Measurements from ENCODE around the gene IL37.

IL37 gene

DNA sequence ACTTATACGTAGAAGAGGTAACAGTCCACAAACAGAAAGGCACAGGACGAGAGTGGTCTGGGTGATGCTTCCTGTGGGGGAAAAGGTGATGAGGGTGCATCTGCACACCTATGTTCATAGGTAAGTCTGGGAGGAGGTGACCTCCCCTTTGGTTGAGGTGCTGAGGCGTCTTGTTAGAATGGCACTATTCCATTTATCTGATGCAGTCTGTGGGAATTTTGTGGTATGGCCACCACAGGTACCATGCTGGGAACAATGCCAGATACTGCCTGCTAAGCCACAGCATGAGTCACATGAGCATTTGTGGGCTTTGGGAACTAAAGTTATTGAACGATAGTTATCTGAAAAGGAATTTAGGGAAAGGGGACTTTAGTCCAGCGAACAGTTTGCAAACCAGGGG lies 27.9 kb downstream of the IL37 start:
- Histone ChIP-seq H3K27me3 (no peaks in the 10 kb centered on the region), H3K4me1 (ENCODE audit: control insufficient read depth in 1 of 2, insufficient read depth in 1 of 2, low read depth in 1 of 2, low read length in 1 of 2) (no peaks in the 10 kb centered on the region), H3K4me3 (ENCODE audit: low read depth in 1 of 2, low read length in 1 of 2) (no peak overlapping the region), H3K36me3 (no peaks in the 10 kb centered on the region), H3K9me3 (no peaks in the 10 kb centered on the region), H3K27ac (no peak overlapping the region)
- TF ChIP-seq, protein P1, sequence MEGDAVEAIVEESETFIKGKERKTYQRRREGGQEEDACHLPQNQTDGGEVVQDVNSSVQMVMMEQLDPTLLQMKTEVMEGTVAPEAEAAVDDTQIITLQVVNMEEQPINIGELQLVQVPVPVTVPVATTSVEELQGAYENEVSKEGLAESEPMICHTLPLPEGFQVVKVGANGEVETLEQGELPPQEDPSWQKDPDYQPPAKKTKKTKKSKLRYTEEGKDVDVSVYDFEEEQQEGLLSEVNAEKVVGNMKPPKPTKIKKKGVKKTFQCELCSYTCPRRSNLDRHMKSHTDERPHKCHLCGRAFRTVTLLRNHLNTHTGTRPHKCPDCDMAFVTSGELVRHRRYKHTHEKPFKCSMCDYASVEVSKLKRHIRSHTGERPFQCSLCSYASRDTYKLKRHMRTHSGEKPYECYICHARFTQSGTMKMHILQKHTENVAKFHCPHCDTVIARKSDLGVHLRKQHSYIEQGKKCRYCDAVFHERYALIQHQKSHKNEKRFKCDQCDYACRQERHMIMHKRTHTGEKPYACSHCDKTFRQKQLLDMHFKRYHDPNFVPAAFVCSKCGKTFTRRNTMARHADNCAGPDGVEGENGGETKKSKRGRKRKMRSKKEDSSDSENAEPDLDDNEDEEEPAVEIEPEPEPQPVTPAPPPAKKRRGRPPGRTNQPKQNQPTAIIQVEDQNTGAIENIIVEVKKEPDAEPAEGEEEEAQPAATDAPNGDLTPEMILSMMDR (IDR thresholded peaks at IDR 0.05) = no peak

DNA sequence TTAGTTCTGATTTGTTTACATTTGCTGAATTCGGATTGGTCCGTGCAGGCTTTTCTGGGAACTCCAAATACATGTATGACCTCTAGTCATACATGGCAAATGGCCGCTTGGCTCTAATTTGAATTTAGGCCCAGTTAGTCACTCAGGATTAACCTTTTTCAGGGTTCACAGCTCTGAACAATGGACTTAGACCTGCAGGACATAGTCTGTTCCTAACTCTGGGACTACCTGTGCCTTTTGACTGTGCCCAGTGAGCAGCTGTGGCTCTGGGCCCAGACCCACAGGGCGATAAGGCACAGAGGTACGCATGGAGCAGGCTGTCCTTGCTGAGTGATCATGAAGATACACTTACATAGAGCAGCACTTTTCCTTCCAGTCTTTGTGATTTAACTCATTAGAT lies 28.5 kb downstream of the IL37 start:
- Histone ChIP-seq H3K9me3 (no peaks in the 10 kb centered on the region), H3K36me3 (no peaks in the 10 kb centered on the region), H3K27ac (no peak overlapping the region), H3K4me1 (ENCODE audit: control insufficient read depth in 1 of 2, insufficient read depth in 1 of 2, low read depth in 1 of 2, low read length in 1 of 2) (no peaks in the 10 kb centered on the region), H3K4me3 (ENCODE audit: low read depth in 1 of 2, low read length in 1 of 2) (no peak overlapping the region), H3K27me3 (no peaks in the 10 kb centered on the region)
- TF ChIP-seq, protein P1 (IDR thresholded peaks at IDR 0.05) = no peak

DNA sequence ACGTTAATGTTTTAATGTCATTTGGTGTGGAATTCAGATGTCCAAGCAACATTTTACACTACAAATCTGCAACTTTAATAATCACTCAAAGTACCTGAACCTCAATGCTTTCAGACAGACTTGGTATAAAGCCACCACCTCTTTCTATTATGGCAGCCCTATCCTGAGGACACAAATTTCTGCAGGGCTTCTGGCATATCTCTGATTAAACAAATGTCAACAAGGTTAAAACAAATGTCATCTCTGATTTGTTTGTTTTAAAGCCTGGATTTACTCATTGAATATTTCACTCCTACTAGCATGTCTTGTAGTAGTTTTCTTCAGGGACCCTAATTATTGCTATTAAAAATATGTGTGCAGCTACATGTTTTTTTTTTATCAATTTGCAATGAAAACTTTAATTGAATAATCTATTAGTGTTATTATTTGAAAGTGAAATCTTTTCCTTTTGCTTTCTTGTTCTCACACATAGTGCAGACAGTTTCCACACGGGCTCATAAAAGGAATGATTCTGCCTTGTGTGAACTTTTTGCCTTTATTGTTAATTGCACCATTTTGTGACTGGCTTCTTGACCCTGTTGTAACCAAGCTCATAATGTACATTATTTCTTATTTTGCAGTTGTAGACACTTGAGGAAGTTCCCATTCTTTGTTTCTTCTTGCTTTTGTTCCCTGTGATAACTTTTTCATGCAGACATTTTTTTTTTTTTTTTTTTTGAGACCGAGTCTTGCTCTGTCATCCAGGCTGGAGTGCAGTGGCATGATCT lies 30.1 kb downstream of the IL37 start:
- H3K27ac ChIP-seq = no peak overlapping the region
- H3K4me1 ChIP-seq (ENCODE audit: control insufficient read depth in 1 of 2, insufficient read depth in 1 of 2, low read depth in 1 of 2, low read length in 1 of 2) = no peaks in the 10 kb centered on the region
- TF ChIP-seq, protein P1 (IDR thresholded peaks at IDR 0.05) = no peak

DNA sequence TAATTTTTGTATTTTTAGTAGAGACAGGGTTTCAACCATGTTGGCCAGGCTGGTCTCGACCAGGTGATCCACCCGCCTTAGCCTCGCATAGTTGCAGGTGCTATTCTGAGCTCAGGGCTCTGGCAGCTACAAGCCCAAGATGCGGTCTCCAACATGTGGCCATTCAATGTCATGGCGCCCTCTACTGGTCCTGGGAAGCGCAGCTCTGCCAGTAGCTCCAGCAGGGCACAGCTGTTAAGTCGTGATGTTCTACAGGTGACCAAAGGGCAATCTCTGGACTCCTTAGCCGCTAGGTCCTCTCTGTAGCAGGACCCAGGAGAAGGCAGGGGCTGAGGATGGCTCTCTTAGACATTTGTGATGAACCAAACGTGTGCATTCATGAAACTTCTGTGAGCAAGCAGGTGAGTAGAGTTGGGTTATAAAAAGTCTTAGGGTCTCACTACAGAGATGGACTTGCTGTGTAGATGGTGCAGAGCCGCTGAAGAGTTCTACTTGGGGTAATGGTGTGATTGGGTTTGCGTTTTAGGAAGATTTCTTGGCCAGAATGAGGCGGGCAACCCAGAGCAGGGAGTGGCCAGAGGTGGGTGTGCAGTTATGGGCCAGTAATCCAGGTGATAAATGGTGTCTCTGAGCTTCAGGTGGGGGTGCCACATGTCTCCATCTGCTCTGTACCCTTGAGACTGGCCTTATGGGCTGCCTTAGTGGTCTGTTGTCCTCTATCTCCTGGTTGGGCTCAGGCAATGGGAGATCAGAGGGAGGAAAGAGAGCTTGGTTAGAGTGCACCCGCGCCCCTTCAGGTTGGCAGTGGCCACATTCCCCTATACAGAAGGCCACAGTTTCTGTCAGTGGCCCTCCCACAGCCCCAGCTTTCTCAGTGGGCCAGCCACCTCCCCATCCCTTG lies 31.0 kb downstream of the IL37 start:
- Histone ChIP-seq H3K27ac (no peak overlapping the region), H3K4me3 (ENCODE audit: low read depth in 1 of 2, low read length in 1 of 2) (no peak overlapping the region), H3K4me1 (ENCODE audit: control insufficient read depth in 1 of 2, insufficient read depth in 1 of 2, low read depth in 1 of 2, low read length in 1 of 2) (no peaks in the 10 kb centered on the region), H3K27me3 (no peaks in the 10 kb centered on the region), H3K9me3 (no peaks in the 10 kb centered on the region), H3K36me3 (no peaks in the 10 kb centered on the region)
- TF ChIP-seq, protein P1 (IDR thresholded peaks at IDR 0.05) = peak; percentile 60

More for the DNA sequence above, 30.1 kb downstream of the IL37 start:
- no peaks in the 10 kb centered on the region for H3K36me3 ChIP-seq
- no peaks in the 10 kb centered on the region for H3K27me3 ChIP-seq
- no peaks in the 10 kb centered on the region for H3K9me3 ChIP-seq
- H3K4me3 ChIP-seq (ENCODE audit: low read depth in 1 of 2, low read length in 1 of 2) = no peak overlapping the region

DNA sequence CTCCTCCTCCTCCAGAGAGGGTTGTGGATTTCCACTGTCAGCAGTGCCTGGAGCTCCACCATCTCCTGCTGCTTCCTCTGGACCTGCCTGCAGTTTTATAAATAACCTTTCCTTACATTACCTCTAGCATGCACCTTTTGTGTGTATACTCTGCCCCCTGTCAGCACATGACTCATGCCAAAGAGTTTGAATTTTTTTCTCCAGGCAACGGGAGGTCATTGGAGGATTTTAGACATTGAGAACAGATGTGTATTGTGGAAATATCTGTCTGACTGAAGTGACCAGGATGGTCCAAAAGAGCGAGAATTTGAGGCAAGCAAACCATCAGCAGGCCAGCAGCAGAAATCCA lies 31.7 kb downstream of the IL37 start:
- Histone ChIP-seq H3K9me3 (no peaks in the 10 kb centered on the region), H3K4me3 (ENCODE audit: low read depth in 1 of 2, low read length in 1 of 2) (no peak overlapping the region), H3K36me3 (no peaks in the 10 kb centered on the region), H3K27me3 (no peaks in the 10 kb centered on the region), H3K27ac (no peak overlapping the region), H3K4me1 (ENCODE audit: control insufficient read depth in 1 of 2, insufficient read depth in 1 of 2, low read depth in 1 of 2, low read length in 1 of 2) (no peaks in the 10 kb centered on the region)
- TF ChIP-seq, protein P1 (IDR thresholded peaks at IDR 0.05) = no peak

Measured in neutrophil (primary cell).